Stimulated activated CD8-positive, alpha-beta memory T cell treated with anti-CD3 and anti-CD28 coated beads, Interleukin-15, amount 100 ng/mL, for 1 hour (primary cell): ENCODE data around the gene ACTR6.

ENCODE experiments used
- DNase-seq: peaks from one replicate; pipeline ENCODE4 v3.0.0-alpha.2; 2020; ENCODE audit warnings: low read depth

Gene ACTR6

GRCh38 chr12:100266585-100266834 is 65.9 kb downstream of the ACTR6 start:
- peak; percentile 90 for DNase-seq

GRCh38 chr12:100266835-100267602 is 66.4 kb downstream of the ACTR6 start, which contains the start of the genes DEPDC4 and SCYL2:
DEPDC4 (minus strand) TSS chr12:100267079; CDS start chr12:100267076, 3 bp downstream.
SCYL2 (plus strand) TSS chr12:100267177; CDS start chr12:100282971, 15,794 bp downstream.
- peak; percentile 84 for DNase-seq

- no peak for DNase-seq
Measured at GRCh38 chr12:100267603-100268281, 67.1 kb downstream of the ACTR6 start.

- no peak for DNase-seq
Measured at GRCh38 chr12:100268835-100269564, 68.4 kb downstream of the ACTR6 start.

DNA sequence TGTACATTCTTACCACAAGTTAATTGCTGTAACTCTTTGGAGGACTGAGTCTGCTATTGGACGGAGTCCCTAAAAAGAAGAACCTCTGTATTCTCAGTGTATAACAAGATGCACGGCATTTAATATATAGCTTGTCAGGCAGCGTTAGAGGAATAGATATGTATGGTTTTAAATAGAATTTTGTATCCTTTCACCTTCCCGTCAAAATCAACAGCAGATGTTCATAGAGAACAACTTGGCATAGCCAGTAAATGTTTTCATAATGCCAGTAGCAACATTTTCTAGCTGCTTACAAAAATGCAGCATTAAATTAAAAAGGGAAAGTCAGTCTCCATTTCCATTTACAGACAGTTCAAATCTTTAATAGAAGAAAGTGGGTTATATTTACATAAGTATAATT is 73.2 kb downstream of the ACTR6 start:
- no peak for DNase-seq
